ENCODE data around the gene MMP17. TPM values are rescaled to one million over a fixed set of nuclear protein-coding genes. Genes with fewer than 3 reads are reported as not detected.

Gene MMP17
- total and polyA plus RNA-seq, 2 donors (not counting 3 experiments of a cell fraction or from before 2014, with no cell fraction given): 3.6 to 10.8 TPM

DNA sequence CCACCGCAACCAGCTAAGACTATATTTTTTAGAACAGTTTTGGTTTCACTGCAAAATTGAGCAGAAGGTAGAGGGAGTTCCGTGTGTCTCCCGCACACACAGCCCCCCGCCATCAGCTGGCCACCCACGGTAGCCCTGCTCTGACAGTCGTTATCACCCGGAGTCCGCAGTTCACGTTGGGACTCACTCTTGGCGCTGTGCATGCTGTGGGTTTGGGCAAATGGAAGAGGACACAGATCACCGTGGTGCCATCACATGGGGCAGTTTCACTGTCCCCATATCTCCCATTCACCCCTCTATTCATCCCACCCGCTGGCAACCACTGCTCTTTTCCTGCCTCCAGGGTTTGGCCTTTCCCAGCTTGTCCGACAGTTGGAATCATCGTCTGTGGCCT lies 34.4 kb downstream of the MMP17 start:
- no peak overlapping the region for H3K27ac ChIP-seq (ENCODE audit: insufficient read depth, low read depth, low read length)

DNA sequence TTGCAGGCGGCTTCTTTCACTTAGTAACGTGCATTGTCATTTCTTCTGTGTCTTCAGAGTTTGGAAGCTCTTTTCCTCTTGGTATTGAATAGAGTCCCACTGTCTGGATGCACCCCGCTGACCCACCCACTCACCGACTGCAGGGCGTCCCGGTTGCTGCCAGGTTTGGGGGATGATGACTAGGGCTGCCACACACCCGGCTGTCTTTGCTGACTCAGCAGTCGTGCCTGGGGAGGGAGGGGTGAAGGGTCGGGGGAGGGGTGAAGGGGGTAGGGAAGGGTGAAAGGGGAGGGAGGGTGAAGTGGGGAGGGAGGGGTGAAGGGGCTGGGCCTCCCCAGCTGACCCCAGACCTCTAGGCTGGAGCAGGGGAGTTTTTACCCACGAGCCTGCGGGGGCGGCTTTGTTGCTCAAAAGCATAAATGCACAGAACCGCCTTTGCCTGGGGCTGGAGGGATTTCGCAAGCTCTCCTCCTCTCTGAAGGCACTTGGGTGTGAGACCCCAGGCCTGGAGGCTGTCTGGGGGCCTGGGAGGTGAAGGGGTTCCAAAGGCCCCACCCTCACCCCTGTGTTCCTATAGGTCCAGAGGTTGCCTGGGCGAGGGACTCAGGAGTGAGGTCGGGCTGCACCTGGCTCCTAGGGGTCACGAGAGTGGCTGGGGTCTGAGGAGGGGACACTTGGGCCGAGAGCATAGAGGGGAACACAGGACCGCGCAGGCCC lies 35.0 kb downstream of the MMP17 start:
- Histone ChIP-seq H3K79me2 (ENCODE audit: control insufficient read depth, insufficient read depth, low read length) (no peaks in the 10 kb centered on the region), H3K27ac (ENCODE audit: insufficient read depth, low read depth, low read length) (no peak overlapping the region), H4K20me1 (replicated peaks; ENCODE audit: control insufficient read depth, extremely low read depth, insufficient read depth, low read length) (no peaks in the 10 kb centered on the region), H3K4me3 (replicated peaks in 1 of 3; ENCODE audit: insufficient read depth in 1 of 3, low read depth in 1 of 3, low read length in 3 of 3) (no peak overlapping the region), H3K4me1 (ENCODE audit: control insufficient read depth, extremely low read depth, insufficient read depth, low read length) (no peaks in the 10 kb centered on the region), H3K9ac (replicated peaks; ENCODE audit: extremely low read depth, insufficient read depth, low read length) (no peak overlapping the region), H3K36me3 (ENCODE audit: control insufficient read depth in 2 of 2, extremely low read depth in 1 of 2, insufficient read depth in 2 of 2, low read length in 2 of 2) (no peaks in the 10 kb centered on the region), H3K9me1 (replicated peaks; ENCODE audit: control insufficient read depth, extremely low read depth, insufficient read depth, low read length) (no peaks in the 10 kb centered on the region), H3K9me3 (replicated peaks; ENCODE audit: control insufficient read depth, insufficient read depth, low read length) (no peaks in the 10 kb centered on the region), H3K27me3 (ENCODE audit: control insufficient read depth in 2 of 2, insufficient read depth in 2 of 2, low read length in 2 of 2) (no peaks in the 10 kb centered on the region), H2AFZ (ENCODE audit: low read depth, low read length) (no peak overlapping the region), H3K4me2 (ENCODE audit: insufficient read depth, low read length) (no peak overlapping the region)
- FAIRE-seq (no peak), DNase-seq (ENCODE audit: low read depth, low spot score) (no peak)
- TF ChIP-seq FOS (IDR thresholded peaks at IDR 0.05; ENCODE audit: borderline replicate concordance, insufficient read depth, low read length) (no peak), EZH2 (IDR thresholded peaks at IDR 0.05; ENCODE audit: borderline replicate concordance, low read depth, low read length, severe bottlenecking) (no peak), MYC (IDR thresholded peaks at IDR 0.05; ENCODE audit: low read depth, low read length) (no peak), POLR2AphosphoS5 (IDR thresholded peaks at IDR 0.05; ENCODE audit: insufficient read depth, low read depth, low read length) (no peak)
- TF ChIP-seq, protein P1, sequence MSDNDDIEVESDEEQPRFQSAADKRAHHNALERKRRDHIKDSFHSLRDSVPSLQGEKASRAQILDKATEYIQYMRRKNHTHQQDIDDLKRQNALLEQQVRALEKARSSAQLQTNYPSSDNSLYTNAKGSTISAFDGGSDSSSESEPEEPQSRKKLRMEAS (IDR thresholded peaks at IDR 0.05; ENCODE audit: insufficient read depth, insufficient read length): no peak
- CTCF ChIA-PET: interaction anchor here (1.5 to 1.6 kb wide), 2 partner anchors 27 to 33 kb away, joined by 4 read pairs; no protein-coding TSS in a partner anchor
- dilution Hi-C loops (cut with MboI; ENCODE audit: extremely low pct_ligation_motif_present, low sequenced_read_pairs): no loop called here
- intact Hi-C loops (cut with micrococcal nuclease): no loop called here
- POLR2A ChIA-PET: no interaction called here
- BruUV-seq (replicated peaks): no TSS peak

More for the DNA sequence above, 34.4 kb downstream of the MMP17 start:
- no TSS peak for BruUV-seq (replicated peaks)
- TF ChIP-seq POLR2AphosphoS5 (IDR thresholded peaks at IDR 0.05; ENCODE audit: insufficient read depth, low read depth, low read length) (no peak), FOS (IDR thresholded peaks at IDR 0.05; ENCODE audit: borderline replicate concordance, insufficient read depth, low read length) (no peak), POLR2A (IDR thresholded peaks at IDR 0.05; ENCODE audit: low read depth, low read length) (no peak), JUN (IDR thresholded peaks at IDR 0.05; ENCODE audit: borderline replicate concordance, insufficient read depth, insufficient read length, low read depth) (no peak), EZH2 (IDR thresholded peaks at IDR 0.05; ENCODE audit: borderline replicate concordance, low read depth, low read length, severe bottlenecking) (no peak), MYC (IDR thresholded peaks at IDR 0.05; ENCODE audit: low read depth, low read length) (no peak)
- H3K27me3 ChIP-seq (ENCODE audit: control insufficient read depth in 2 of 2, insufficient read depth in 2 of 2, low read length in 2 of 2): no peaks in the 10 kb centered on the region
- DNase-seq (ENCODE audit: low read depth, low spot score): no peak
- intact Hi-C loops (cut with micrococcal nuclease): no loop called here
- H3K4me2 ChIP-seq (ENCODE audit: insufficient read depth, low read length): no peak overlapping the region
- H4K20me1 ChIP-seq (replicated peaks; ENCODE audit: control insufficient read depth, extremely low read depth, insufficient read depth, low read length): no peaks in the 10 kb centered on the region
- dilution Hi-C loops (cut with MboI; ENCODE audit: extremely low pct_ligation_motif_present, low sequenced_read_pairs): no loop called here
- POLR2A ChIA-PET: no interaction called here
- H3K4me1 ChIP-seq (ENCODE audit: control insufficient read depth, extremely low read depth, insufficient read depth, low read length): no peaks in the 10 kb centered on the region
- no peaks in the 10 kb centered on the region for H3K36me3 ChIP-seq (ENCODE audit: control insufficient read depth in 2 of 2, extremely low read depth in 1 of 2, insufficient read depth in 2 of 2, low read length in 2 of 2)
- H3K9ac ChIP-seq (replicated peaks; ENCODE audit: extremely low read depth, insufficient read depth, low read length): no peak overlapping the region
- CTCF ChIA-PET: interaction anchor here (1.0 to 1.6 kb wide), 3 partner anchors 26 to 53 kb away, joined by 3 to 4 read pairs (median 4); no protein-coding TSS in a partner anchor
- H3K9me3 ChIP-seq (replicated peaks; ENCODE audit: control insufficient read depth, insufficient read depth, low read length): no peaks in the 10 kb centered on the region
- H3K79me2 ChIP-seq (ENCODE audit: control insufficient read depth, insufficient read depth, low read length): no peaks in the 10 kb centered on the region
- H3K9me1 ChIP-seq (replicated peaks; ENCODE audit: control insufficient read depth, extremely low read depth, insufficient read depth, low read length): no peaks in the 10 kb centered on the region
- no peak overlapping the region for H2AFZ ChIP-seq (ENCODE audit: low read depth, low read length)
- no peak for FAIRE-seq
- no peak overlapping the region for H3K4me3 ChIP-seq (replicated peaks in 1 of 3; ENCODE audit: insufficient read depth in 1 of 3, low read depth in 1 of 3, low read length in 3 of 3)
